NCI-H2171 (cell line): ENCODE results near the gene RTP4.
"Not testable (repeated sequence)": the region's sequence is repeated elsewhere in the genome, so short reads cannot be mapped to it uniquely, and the experiment has no call there.

Experiments used
- DNase-seq: peaks from one replicate; lab custom pipeline; 2025; lab: John Stamatoyannopoulos, UW

The RTP4 gene

DNA sequence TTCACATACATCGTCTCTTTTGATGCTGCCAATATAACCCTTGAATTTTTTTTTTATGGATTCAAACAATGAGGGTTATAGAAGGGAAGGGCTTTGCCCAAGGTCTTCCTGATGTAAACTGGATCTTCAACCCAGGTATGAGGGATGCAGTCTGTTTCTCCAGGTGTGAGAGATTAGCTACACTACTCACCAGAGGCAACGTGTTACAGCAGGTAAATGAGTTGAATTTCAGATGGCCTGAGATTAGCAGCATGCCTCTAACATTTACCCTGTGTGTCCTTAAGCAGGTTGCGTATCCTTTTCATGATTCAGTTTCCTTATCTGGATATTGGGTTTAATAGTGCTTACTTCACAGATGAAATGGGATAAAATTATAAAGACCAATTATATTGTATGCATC is 1.9 kb downstream of the RTP4 start:
- no peak for DNase-seq

- DNase-seq: no peak
These were observed 7.4 kb downstream of the RTP4 start for GRCh38 chr3:187375581-187375980.

- DNase-seq: no peak
These were observed 9.7 kb downstream of the RTP4 start for GRCh38 chr3:187377842-187378241.

- DNase-seq: no peak
These were observed 14.5 kb downstream of the RTP4 start for GRCh38 chr3:187382609-187383151.

DNA sequence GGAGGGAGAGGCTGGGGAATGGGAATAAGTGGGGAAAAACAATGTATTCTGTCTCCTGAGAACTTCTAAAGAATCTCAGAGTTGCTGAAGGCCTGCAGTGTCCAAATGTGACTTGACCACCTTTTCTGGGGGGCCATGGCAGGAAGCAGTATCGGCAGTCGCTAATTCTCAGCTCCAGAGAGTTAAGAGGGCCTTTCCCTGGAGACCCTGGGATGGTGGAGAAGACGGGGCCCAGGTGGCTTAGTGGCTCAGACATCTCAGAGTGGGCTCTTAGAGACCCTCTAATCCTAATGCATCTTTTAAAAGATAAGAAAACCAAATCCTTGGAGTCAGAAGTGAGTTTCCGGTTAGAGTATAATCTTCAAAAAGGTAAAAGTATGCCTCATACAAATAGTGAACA is 15.1 kb downstream of the RTP4 start:
- DNase-seq: no peak

DNA sequence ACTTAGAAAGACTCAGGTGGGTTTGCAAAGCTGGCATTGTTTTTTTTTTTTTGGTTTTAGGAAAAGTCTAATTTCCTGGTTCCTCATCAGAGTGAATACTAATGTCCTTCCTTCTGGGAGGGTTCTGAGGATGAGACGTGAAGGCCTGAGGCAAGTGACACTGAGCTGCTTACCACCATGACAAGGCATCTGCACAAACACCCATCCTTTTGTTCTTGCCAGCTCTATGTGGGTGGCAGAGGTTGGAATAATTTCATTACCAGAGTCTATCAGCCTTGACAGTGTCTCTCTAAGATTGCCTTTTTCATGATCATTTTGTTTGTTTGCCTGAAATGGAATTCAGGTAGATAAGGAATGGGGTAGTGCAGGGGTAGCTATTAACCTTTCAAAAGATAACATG is 17.1 kb downstream of the RTP4 start:
- no peak for DNase-seq

DNA sequence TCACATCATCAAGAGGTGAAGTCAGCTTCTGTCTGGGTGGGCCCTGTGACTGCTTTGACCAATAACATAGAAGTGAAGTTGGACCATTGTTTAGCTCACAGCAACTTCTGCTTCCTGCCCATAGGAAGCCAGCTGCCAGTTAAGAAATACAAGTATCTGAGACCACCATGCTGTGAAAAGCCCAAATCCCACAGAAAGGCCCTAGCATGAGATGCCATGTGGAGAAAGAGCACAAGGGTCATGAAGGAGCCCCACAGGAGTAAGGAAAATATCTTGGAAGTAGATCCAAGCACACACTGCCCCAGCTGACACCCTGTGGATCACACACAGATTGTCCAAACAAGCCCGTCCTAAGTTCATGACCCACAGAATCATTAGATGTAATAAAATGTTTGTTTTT is 28.5 kb downstream of the RTP4 start:
- DNase-seq: no peak

- DNase-seq: no peak
These were observed 30.8 kb downstream of the RTP4 start for GRCh38 chr3:187398955-187399354.

- DNase-seq: no peak
These were observed 32.6 kb downstream of the RTP4 start for GRCh38 chr3:187400756-187401155.

- DNase-seq: no peak
These were observed 33.7 kb downstream of the RTP4 start for GRCh38 chr3:187401856-187402255.

- DNase-seq: no peak
These were observed 35.6 kb downstream of the RTP4 start for GRCh38 chr3:187403768-187404288.

GRCh38 chr3:187406927-187407326 is 38.7 kb downstream of the RTP4 start:
- no peak for DNase-seq

DNA sequence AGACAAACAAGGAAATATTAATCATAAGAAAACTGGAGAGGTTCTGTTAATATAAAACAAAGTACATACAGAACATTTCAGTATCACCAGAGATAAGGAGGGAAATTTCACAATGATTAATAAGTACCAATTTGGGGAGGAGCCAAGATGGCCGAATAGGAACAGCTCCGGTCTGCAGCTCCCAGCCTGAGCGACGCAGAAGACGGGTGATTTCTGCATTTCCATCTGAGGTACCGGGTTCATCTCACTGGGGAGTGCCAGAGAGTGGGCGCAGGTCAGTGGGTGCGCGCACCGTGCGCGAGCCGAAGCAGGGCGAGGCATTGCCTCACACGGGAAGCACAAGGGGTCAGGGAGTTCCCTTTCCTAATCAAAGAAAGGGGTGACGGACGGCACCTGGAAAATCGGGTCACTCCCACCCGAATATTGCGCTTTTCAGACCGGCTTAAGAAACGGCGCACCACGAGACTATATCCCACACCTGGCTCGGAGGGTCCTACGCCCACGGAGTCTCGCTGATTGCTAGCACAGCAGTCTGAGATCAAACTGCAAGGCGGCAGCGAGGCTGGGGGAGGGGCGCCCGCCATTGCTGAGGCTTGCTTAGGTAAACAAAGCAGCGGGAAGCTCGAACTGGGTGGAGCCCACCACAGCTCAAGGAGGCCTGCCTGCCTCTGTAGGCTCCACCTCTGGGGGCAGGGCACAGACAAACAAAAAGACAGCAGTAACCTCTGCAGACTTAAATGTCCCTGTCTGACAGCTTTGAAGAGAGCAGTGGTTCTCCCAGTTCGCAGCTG is 44.0 kb downstream of the RTP4 start:
- DNase-seq: not testable (repeated sequence)
